ENCODE measurements around the gene SLC22A7.

- TF ChIP-seq, protein P1, sequence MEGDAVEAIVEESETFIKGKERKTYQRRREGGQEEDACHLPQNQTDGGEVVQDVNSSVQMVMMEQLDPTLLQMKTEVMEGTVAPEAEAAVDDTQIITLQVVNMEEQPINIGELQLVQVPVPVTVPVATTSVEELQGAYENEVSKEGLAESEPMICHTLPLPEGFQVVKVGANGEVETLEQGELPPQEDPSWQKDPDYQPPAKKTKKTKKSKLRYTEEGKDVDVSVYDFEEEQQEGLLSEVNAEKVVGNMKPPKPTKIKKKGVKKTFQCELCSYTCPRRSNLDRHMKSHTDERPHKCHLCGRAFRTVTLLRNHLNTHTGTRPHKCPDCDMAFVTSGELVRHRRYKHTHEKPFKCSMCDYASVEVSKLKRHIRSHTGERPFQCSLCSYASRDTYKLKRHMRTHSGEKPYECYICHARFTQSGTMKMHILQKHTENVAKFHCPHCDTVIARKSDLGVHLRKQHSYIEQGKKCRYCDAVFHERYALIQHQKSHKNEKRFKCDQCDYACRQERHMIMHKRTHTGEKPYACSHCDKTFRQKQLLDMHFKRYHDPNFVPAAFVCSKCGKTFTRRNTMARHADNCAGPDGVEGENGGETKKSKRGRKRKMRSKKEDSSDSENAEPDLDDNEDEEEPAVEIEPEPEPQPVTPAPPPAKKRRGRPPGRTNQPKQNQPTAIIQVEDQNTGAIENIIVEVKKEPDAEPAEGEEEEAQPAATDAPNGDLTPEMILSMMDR (IDR thresholded peaks at IDR 0.05): no peak
- no peak for TF ChIP-seq POLR2A (IDR thresholded peaks at IDR 0.05)
- no peak for TF ChIP-seq POLR2AphosphoS5 (IDR thresholded peaks at IDR 0.05)
Measured at GRCh38 chr6:43283514-43283901, 14.6 kb upstream of the SLC22A7 start.
